Activated effector memory CD4-positive, alpha-beta T cell treated with anti-CD3 and anti-CD28 coated beads, Interleukin-2, amount 50 U/mL, for 16 hours (primary cell): ENCODE results near the gene SAAL1.
"Not testable (repeated sequence)": the region's sequence is repeated elsewhere in the genome, so short reads cannot be mapped to it uniquely, and the experiment has no call there.

Source experiments
- DNase-seq: peaks from one replicate; pipeline ENCODE4 v3.0.0-alpha.2; 2020

Gene SAAL1

GRCh38 chr11:18105802-18106574 lies at the start of gene SAAL1:
Gene SAAL1, minus strand, starts transcription at chr11:18106082. Its CDS starts 41 bp downstream, at chr11:18106041.
- peak; percentile 97 for DNase-seq

- DNase-seq = no peak
Measured at GRCh38 chr11:18151581-18151980, 45.7 kb upstream of the SAAL1 start.

- DNase-seq = no peak
Measured at GRCh38 chr11:18145837-18146236, 40.0 kb upstream of the SAAL1 start.

GRCh38 chr11:18145025-18145424 lies 39.1 kb upstream of the SAAL1 start:
- DNase-seq = no peak

- DNase-seq = no peak
Measured at GRCh38 chr11:18144243-18144642, 38.4 kb upstream of the SAAL1 start.

GRCh38 chr11:18140145-18140544 lies 34.3 kb upstream of the SAAL1 start:
- DNase-seq = no peak

GRCh38 chr11:18137186-18137800 lies 31.4 kb upstream of the SAAL1 start:
- no peak for DNase-seq

GRCh38 chr11:18135308-18135707 lies 29.4 kb upstream of the SAAL1 start:
- no peak for DNase-seq

- DNase-seq = no peak
Measured at GRCh38 chr11:18132341-18132740, 26.5 kb upstream of the SAAL1 start, which contains the start of gene MRGPRX3. Gene MRGPRX3, plus strand, starts transcription at chr11:18132571. Its CDS starts 4,632 bp downstream, at chr11:18137203.

GRCh38 chr11:18131115-18131514 lies 25.2 kb upstream of the SAAL1 start:
- not testable (repeated sequence) for DNase-seq

GRCh38 chr11:18121331-18121828 lies 15.5 kb upstream of the SAAL1 start:
- DNase-seq = not testable (repeated sequence)

- DNase-seq = peak; percentile 84
Measured at GRCh38 chr11:18115360-18116127, 9.7 kb upstream of the SAAL1 start.

- DNase-seq = no peak
Measured at GRCh38 chr11:18111005-18111404, 5.1 kb upstream of the SAAL1 start.

GRCh38 chr11:18108254-18108653 lies 2.4 kb upstream of the SAAL1 start:
- DNase-seq = no peak

GRCh38 chr11:18106688-18107087 lies 806 bp upstream of the SAAL1 start:
- DNase-seq = no peak

GRCh38 chr11:18105086-18105801 lies 638 bp downstream of the SAAL1 start:
- DNase-seq = no peak

- no peak for DNase-seq
Measured at GRCh38 chr11:18100926-18101656, 4.8 kb downstream of the SAAL1 start.

GRCh38 chr11:18093959-18094358 lies 11.9 kb downstream of the SAAL1 start:
- DNase-seq = no peak

GRCh38 chr11:18091731-18092130 lies 14.2 kb downstream of the SAAL1 start:
- DNase-seq = no peak

- DNase-seq = no peak
Measured at GRCh38 chr11:18088966-18089365, 16.9 kb downstream of the SAAL1 start.

- no peak for DNase-seq
Measured at GRCh38 chr11:18088366-18088765, 17.5 kb downstream of the SAAL1 start.

GRCh38 chr11:18081551-18081950 lies 24.3 kb downstream of the SAAL1 start:
- DNase-seq = no peak
